Epithelial cell of esophagus (primary cell): ENCODE measurements around the gene PCDHB10.

ENCODE experiments used
- DNase-seq: peaks from one replicate; pipeline ENCODE4 v3.0.0; 2010; ENCODE audit warnings: low read depth
- H3K4me3 ChIP-seq: 2 replicates; pipeline ENCODE4 v1.5.1; 2011; ENCODE audit warnings: mild to moderate bottlenecking, low read length, control low read depth
- CTCF ChIP-seq: IDR thresholded peaks from 2 replicates; pipeline ENCODE4 v1.5.1; 2011; ENCODE audit warnings: low read depth, mild to moderate bottlenecking, low read length, control low read depth, inconsistent platforms; ENCODE audit not compliant: insufficient read depth; ENCODE audit errors: missing control alignments

PCDHB10 gene

DNA sequence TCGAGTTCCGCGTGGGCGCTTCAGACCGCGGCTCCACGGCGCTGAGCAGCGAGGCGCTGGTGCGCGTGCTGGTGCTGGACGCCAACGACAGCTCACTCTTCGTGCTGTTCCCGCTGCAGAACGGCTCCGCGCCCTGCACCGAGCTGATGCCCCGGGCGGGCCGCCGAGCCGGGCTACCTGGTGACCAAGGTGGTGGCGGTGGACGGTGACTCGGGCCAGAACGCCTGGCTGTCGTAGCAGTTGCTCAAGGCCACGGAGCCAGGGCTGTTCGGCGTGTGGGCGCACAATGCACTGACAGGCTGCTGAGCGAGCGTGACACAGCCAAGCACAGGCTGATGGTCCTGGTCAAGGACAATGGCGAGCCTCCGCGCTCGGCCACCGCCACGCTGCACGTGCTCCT lies 49.3 kb downstream of the PCDHB10 start:
- no peak for DNase-seq
- TF ChIP-seq CTCF: no peak
- no peak overlapping the region for H3K4me3 ChIP-seq
